ENCODE results near the gene BZW2.

DNA sequence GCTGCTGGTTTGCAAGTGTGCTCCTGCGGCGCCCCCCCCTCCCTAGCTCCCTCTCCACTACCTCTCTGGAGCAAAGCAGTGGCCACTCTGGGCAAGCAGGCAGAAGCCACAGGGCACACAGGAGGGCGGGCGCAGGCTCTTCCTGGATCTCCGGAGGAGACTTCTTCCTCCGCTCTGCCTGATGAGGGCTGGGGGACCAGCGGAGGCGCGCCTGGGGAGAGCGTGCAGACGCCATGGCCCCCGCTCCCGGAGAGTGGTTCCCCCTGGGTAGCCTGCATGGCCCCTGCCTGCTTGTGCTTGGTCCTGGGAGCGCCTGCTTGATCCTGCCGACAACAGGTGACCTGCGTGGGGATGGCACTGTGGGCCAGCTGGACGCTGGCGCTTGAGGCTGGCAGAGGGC lies 29.4 kb upstream of the BZW2 start:
- TF ChIP-seq CTCF (IDR thresholded peaks at IDR 0.05) = no peak
- TF ChIP-seq POLR2A (IDR thresholded peaks at IDR 0.05) = no peak
